Activated CD8-positive, alpha-beta T cell treated with anti-CD3 and anti-CD28 coated beads, Interleukin-2, amount 10 ng/mL, durations not matched to agents 7 days and 5 days (primary cell): Measurements from ENCODE around the gene KBTBD8. TPM values are rescaled to one million over a fixed set of nuclear protein-coding genes. Genes with fewer than 3 reads are reported as not detected.

Source experiments
- ATAC-seq: fragments of 150-1000 bp; cut with Tn5 transposase; one replicate; pipeline ENCODE4 v1.10.0; 2021; ENCODE audit warnings: moderate library complexity
- CTCF ChIA-PET: fragments of 350-600 bp; sonication (Branson Sonifier 250); formaldehyde crosslinking; loops from one replicate; lab custom pipeline; 2021; ENCODE audit warnings: antibody characterized with exemption; lab: Charles Lee
- POLR2A ChIA-PET: fragments of 350-600 bp; sonication (Branson Sonifier 250); formaldehyde crosslinking; loops from one replicate; lab custom pipeline; 2021; ENCODE audit warnings: antibody characterized with exemption; lab: Charles Lee
- DNase-seq: peaks from one replicate; pipeline ENCODE4 v3.0.0-alpha.2; 2020
- H3K27ac Mint-ChIP-seq: one replicate; pipeline ENCODE4 v1.8.0; 2021; ENCODE audit warnings: mild to moderate bottlenecking, mixed read lengths
- H3K27me3 Mint-ChIP-seq: one replicate; pipeline ENCODE4 v1.8.0; 2021; ENCODE audit warnings: low read depth, mixed read lengths
- H3K36me3 Mint-ChIP-seq: one replicate; pipeline ENCODE4 v1.8.0; 2021; ENCODE audit warnings: low read depth, mixed read lengths
- H3K4me1 Mint-ChIP-seq: one replicate; pipeline ENCODE4 v1.8.0; 2021; ENCODE audit warnings: low read depth, mixed read lengths
- H3K4me3 Mint-ChIP-seq: one replicate; pipeline ENCODE4 v1.8.0; 2021; ENCODE audit warnings: mild to moderate bottlenecking, mixed read lengths
- H3K9me3 Mint-ChIP-seq: one replicate; pipeline ENCODE4 v1.8.0; 2022; ENCODE audit warnings: mixed read lengths; ENCODE audit not compliant: insufficient read depth
- total RNA-seq, 2 experiments: library from RNA; stranded (reverse); gene quantifications; one replicate each; pipeline ENCODE4 v1.2.3, GENCODE V29; 2021

Gene KBTBD8
- total RNA-seq, 2 experiments from 2014 or later: 10.8 to 12.9 TPM

GRCh38 chr3:66971891-66972551, 26.1 kb upstream of the KBTBD8 start:
- peak; percentile 95 for ATAC-seq
- H3K27me3 Mint-ChIP-seq: peaks cover 8% of the 10 kb centered on the region
- H3K36me3 Mint-ChIP-seq: no peaks in the 10 kb centered on the region
- CTCF ChIA-PET: interaction anchor here (0.6 to 4.4 kb wide), 45 partner anchors 8 to 2000 kb away, joined by 3 to 55 read pairs (median 5); partner anchors contain the start of gene KBTBD8
- H3K9me3 Mint-ChIP-seq: no peaks in the 10 kb centered on the region
- peaks cover 16% of the 10 kb centered on the region for H3K4me1 Mint-ChIP-seq
- H3K4me3 Mint-ChIP-seq: peak overlapping the region; percentile 75
- H3K27ac Mint-ChIP-seq: peak overlapping the region; percentile 81
- DNase-seq: peak; percentile 78
- POLR2A ChIA-PET: interaction anchor here (0.9 to 1.5 kb wide), 3 partner anchors 18 to 683 kb away, joined by 3 to 6 read pairs (median 4); partner anchors contain the start of gene KBTBD8

DNA sequence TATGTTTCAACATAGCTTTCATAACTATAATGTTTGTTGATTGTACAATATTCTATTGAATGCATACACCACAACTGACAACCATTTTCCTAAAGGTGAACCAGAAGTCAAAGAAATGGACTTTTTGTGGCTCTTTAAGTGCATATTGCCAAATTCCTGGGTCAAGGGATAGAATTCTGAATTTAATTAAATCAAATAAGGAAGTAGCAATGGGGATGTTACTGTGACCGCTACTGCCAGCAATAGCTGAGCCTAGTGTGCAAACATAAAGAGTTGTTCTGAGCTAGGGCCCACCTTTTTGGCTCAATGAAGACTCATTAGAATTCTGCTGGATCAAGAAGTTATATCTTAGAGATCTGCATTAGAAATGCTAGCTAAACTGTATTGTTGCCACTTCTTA, 17.3 kb upstream of the KBTBD8 start:
- H3K27me3 Mint-ChIP-seq: peaks cover 13% of the 10 kb centered on the region
- POLR2A ChIA-PET: no interaction called here
- CTCF ChIA-PET: interaction anchor here (0.6 to 1.2 kb wide), 2 partner anchors 9 to 10 kb away, joined by 3 to 5 read pairs; no protein-coding TSS in a partner anchor
- no peak for ATAC-seq
- no peak for DNase-seq
- no peaks in the 10 kb centered on the region for H3K9me3 Mint-ChIP-seq
- no peak overlapping the region for H3K4me3 Mint-ChIP-seq
- H3K36me3 Mint-ChIP-seq: no peaks in the 10 kb centered on the region
- H3K27ac Mint-ChIP-seq: no peak overlapping the region
- H3K4me1 Mint-ChIP-seq: no peaks in the 10 kb centered on the region

DNA sequence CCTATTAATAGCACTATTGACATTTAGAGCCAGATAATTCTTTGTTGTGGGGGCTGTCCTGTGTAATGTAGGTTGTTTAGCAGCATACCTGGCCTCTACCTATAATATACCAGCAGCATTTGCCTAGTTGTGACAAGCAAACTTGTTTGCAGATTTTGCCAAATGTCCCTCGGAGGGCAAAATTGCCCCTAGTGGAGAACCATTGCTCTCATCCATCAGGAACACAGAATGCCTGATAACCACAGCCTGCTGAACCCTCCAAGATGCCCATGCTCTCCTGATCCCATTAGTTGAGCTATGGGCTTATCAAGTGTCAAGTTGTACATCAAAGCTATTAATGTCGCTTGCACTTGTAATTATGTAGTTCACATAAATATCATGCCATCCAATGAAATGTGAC, 15.0 kb upstream of the KBTBD8 start:
- DNase-seq (no peak), ATAC-seq (no peak)
- H3K9me3 Mint-ChIP-seq: no peaks in the 10 kb centered on the region
- H3K4me1 Mint-ChIP-seq: no peaks in the 10 kb centered on the region
- ChIA-PET CTCF (interaction anchor here (2.4 kb wide), 1 partner anchor 10 kb away, joined by 10 read pairs; no protein-coding TSS in a partner anchor), POLR2A (no interaction called here)
- no peak overlapping the region for H3K4me3 Mint-ChIP-seq
- H3K27me3 Mint-ChIP-seq: peaks cover 10% of the 10 kb centered on the region
- H3K36me3 Mint-ChIP-seq: no peaks in the 10 kb centered on the region
- no peak overlapping the region for H3K27ac Mint-ChIP-seq

- ChIA-PET CTCF (no interaction called here), POLR2A (no interaction called here)
- Mint-ChIP-seq H3K9me3 (no peaks in the 10 kb centered on the region), H3K4me3 (no peak overlapping the region), H3K36me3 (no peaks in the 10 kb centered on the region), H3K4me1 (no peaks in the 10 kb centered on the region), H3K27ac (no peak overlapping the region), H3K27me3 (peaks cover 10% of the 10 kb centered on the region)
- DNase-seq: no peak
- no peak for ATAC-seq
Measured at GRCh38 chr3:66985336-66985920, 12.7 kb upstream of the KBTBD8 start.

DNA sequence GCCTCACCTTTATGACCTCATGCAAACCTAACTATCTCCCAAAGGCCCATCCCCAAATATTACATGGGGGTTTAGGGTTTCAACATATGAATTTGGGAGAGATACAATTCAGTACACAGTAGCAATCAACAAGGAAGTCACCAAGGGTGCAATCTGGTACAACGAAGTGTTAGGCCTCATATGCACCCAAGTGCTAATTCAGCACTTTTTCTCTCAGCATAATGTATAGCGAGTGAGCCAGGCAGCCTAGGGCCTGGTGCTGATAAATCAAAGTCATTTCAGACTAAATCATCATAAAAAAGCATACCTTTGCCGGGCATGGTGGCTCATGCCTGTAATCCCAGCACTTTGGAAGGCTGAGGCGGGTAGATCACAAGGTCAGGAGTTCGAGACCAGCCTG, 11.7 kb upstream of the KBTBD8 start:
- POLR2A ChIA-PET: no interaction called here
- Mint-ChIP-seq H3K27ac (no peak overlapping the region), H3K9me3 (no peaks in the 10 kb centered on the region), H3K4me3 (no peak overlapping the region), H3K27me3 (peaks cover 13% of the 10 kb centered on the region), H3K4me1 (no peaks in the 10 kb centered on the region), H3K36me3 (no peaks in the 10 kb centered on the region)
- ATAC-seq (no peak), DNase-seq (no peak)
- CTCF ChIA-PET: no interaction called here

DNA sequence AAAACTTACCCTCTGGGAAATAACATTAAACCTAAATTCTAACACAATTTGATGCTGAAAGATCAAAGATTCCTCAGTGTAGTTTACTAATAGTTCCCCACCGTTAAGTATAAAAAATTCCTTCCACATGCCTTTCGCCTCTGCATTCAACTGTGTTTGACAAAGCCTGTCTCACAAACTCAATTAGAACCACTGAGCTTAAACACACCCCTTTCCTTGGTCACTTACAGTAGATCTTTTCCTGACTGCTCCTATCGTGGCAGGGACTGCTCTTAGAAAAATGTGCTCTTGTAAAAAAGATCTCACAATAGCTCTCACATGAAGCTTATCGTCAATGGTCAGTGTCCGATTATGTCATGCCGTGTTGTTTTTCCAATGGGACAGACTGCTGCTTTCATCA, 8.9 kb upstream of the KBTBD8 start:
- H3K36me3 Mint-ChIP-seq: no peaks in the 10 kb centered on the region
- POLR2A ChIA-PET: no interaction called here
- peaks cover 12% of the 10 kb centered on the region for H3K27me3 Mint-ChIP-seq
- H3K27ac Mint-ChIP-seq: no peak overlapping the region
- H3K4me1 Mint-ChIP-seq: no peaks in the 10 kb centered on the region
- ATAC-seq (no peak), DNase-seq (no peak)
- CTCF ChIA-PET: interaction anchor here (0.7 to 4.5 kb wide), 8 partner anchors 9 to 800 kb away, joined by 3 to 55 read pairs (median 3); partner anchors contain the start of gene KBTBD8
- H3K4me3 Mint-ChIP-seq: no peak overlapping the region
- H3K9me3 Mint-ChIP-seq: no peaks in the 10 kb centered on the region

- Mint-ChIP-seq H3K36me3 (no peaks in the 10 kb centered on the region), H3K4me1 (no peaks in the 10 kb centered on the region), H3K9me3 (no peaks in the 10 kb centered on the region), H3K4me3 (no peak overlapping the region), H3K27ac (no peak overlapping the region), H3K27me3 (peaks cover 14% of the 10 kb centered on the region)
- ChIA-PET POLR2A (interaction anchor here (0.8 kb wide), 1 partner anchor 18 kb away, joined by 4 read pairs; no protein-coding TSS in a partner anchor), CTCF (interaction anchor here (0.8 to 4.5 kb wide), 8 partner anchors 8 to 114 kb away, joined by 3 to 55 read pairs (median 4); partner anchors contain the start of gene KBTBD8)
- no peak for ATAC-seq
- DNase-seq: no peak
Measured at GRCh38 chr3:66989860-66990696, 8.0 kb upstream of the KBTBD8 start.

DNA sequence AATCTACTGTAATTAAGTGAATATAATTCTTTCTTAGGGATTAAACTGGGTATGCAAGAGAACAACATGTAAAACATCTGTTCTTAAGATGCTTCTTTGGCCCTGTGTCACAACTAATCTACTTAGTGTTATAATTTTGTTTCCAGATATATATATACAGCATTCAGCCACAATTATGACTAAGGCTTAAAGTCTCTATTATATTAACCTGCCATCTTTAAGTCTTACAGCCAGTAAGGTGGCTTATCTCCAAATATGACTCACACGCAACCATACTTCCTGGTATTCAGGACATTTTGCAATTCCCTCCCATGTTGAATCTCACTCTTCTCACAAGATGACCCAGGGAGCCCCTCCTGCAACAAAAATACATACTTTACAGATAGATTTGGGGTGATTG, 6.6 kb upstream of the KBTBD8 start:
- DNase-seq: no peak
- peaks cover 21% of the 10 kb centered on the region for H3K27me3 Mint-ChIP-seq
- ATAC-seq: no peak
- no peak overlapping the region for H3K4me3 Mint-ChIP-seq
- H3K27ac Mint-ChIP-seq: no peak overlapping the region
- ChIA-PET POLR2A (no interaction called here), CTCF (interaction anchor here (1.1 to 4.5 kb wide), 3 partner anchors 10 to 53 kb away, joined by 3 to 55 read pairs (median 10); no protein-coding TSS in a partner anchor)
- H3K9me3 Mint-ChIP-seq: no peaks in the 10 kb centered on the region
- no peaks in the 10 kb centered on the region for H3K4me1 Mint-ChIP-seq
- no peaks in the 10 kb centered on the region for H3K36me3 Mint-ChIP-seq

GRCh38 chr3:66993082-66993481, 5.0 kb upstream of the KBTBD8 start:
- H3K4me3 Mint-ChIP-seq: no peak overlapping the region
- POLR2A ChIA-PET: no interaction called here
- H3K27ac Mint-ChIP-seq: no peak overlapping the region
- DNase-seq (no peak), ATAC-seq (no peak)
- H3K36me3 Mint-ChIP-seq: no peaks in the 10 kb centered on the region
- no peaks in the 10 kb centered on the region for H3K9me3 Mint-ChIP-seq
- CTCF ChIA-PET: no interaction called here
- H3K27me3 Mint-ChIP-seq: peaks cover 25% of the 10 kb centered on the region
- H3K4me1 Mint-ChIP-seq: peaks cover 12% of the 10 kb centered on the region

DNA sequence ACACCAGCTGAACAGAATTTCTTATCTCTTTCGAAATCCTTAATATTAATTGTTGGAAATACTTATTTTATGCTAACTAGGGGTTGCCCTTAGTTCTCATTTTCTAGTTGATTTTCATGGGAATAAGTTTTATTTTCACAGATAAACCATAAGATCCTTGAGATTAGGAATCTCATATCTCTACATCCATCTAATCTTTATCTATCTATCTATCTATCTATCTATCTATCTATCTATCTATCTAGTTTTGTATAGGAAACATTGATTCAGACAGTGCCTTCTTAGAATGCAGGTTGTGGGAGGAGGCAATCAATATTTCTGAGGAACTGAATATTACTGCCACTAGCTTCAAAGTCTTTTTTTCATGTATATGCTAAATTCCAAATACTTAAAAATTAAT, 3.5 kb upstream of the KBTBD8 start:
- ChIA-PET CTCF (interaction anchor here (1.4 to 2.1 kb wide), 2 partner anchors 21 to 115 kb away, joined by 3 to 16 read pairs; no protein-coding TSS in a partner anchor), POLR2A (no interaction called here)
- no peak for ATAC-seq
- no peak for DNase-seq
- Mint-ChIP-seq H3K36me3 (no peaks in the 10 kb centered on the region), H3K9me3 (no peaks in the 10 kb centered on the region), H3K27me3 (peaks cover 25% of the 10 kb centered on the region), H3K4me1 (peaks cover 16% of the 10 kb centered on the region), H3K27ac (no peak overlapping the region), H3K4me3 (no peak overlapping the region)

DNA sequence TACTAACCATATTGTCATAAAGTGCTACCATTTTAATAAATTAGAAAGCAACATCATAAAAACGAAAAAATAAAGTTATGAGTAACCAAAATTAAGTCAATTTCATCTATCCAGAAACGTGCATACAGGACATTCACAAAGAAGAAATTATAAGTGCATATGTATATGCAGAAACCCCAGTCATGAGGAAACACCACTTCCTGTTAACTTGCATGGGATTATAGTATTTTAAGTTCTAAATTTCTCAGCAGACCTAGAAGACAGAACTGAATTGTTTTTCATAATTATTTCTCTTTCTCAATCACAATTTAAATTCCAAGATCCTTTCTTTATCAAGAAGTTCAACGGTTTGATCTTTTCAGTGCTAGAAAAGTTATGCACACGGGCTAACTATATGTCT, 1.4 kb upstream of the KBTBD8 start:
- H3K27ac Mint-ChIP-seq: no peak overlapping the region
- DNase-seq: no peak
- peaks cover 30% of the 10 kb centered on the region for H3K4me1 Mint-ChIP-seq
- no peaks in the 10 kb centered on the region for H3K9me3 Mint-ChIP-seq
- H3K27me3 Mint-ChIP-seq: peaks cover 22% of the 10 kb centered on the region
- ChIA-PET CTCF (no interaction called here), POLR2A (no interaction called here)
- peaks cover 5% of the 10 kb centered on the region for H3K36me3 Mint-ChIP-seq
- no peak for ATAC-seq
- H3K4me3 Mint-ChIP-seq: no peak overlapping the region
